Neural crest cell (in vitro differentiated cells): ENCODE results near the gene ARL8A. TPM values are rescaled to one million over a fixed set of nuclear protein-coding genes. Genes with fewer than 3 reads are reported as not detected.
A peak's percentile ranks its signal among the peaks of the same experiment; 100 is the strongest.

Source experiments
- DNase-seq: peaks from one replicate; pipeline ENCODE4 v3.0.0; 2021; ENCODE audit warnings: low read depth, mixed read lengths, low spot score
- H3K27ac Mint-ChIP-seq: one replicate; pipeline ENCODE4 v1.8.0; 2021; ENCODE audit warnings: mild to moderate bottlenecking, mixed read lengths; ENCODE audit not compliant: unreplicated experiment
- H3K27me3 Mint-ChIP-seq: 2 replicates; pipeline ENCODE4 v1.8.0; 2021; ENCODE audit warnings: low read depth, mild to moderate bottlenecking, mixed read lengths
- H3K36me3 Mint-ChIP-seq: 2 replicates; pipeline ENCODE4 v1.8.0; 2021; ENCODE audit warnings: low read depth, mild to moderate bottlenecking, mixed read lengths
- H3K4me1 Mint-ChIP-seq: 2 replicates; pipeline ENCODE4 v1.8.0; 2021; ENCODE audit warnings: mixed read lengths
- H3K4me3 Mint-ChIP-seq: one replicate; pipeline ENCODE4 v1.8.0; 2021; ENCODE audit warnings: mild to moderate bottlenecking, mixed read lengths
- H3K9me3 Mint-ChIP-seq: 2 replicates; pipeline ENCODE4 v1.8.0; 2021; ENCODE audit warnings: mixed read lengths
- CTCF ChIP-seq: fragments of 200-600 bp; sonication (generic); conservative IDR thresholded peaks from 2 replicates; pipeline ENCODE4 v1.5.0; 2021; ENCODE audit warnings: antibody characterized with exemption, mild to moderate bottlenecking
- total RNA-seq: library from RNA; stranded (reverse); gene quantifications from 2 replicates; pipeline ENCODE4 v1.2.1, GENCODE V29; 2021

Gene ARL8A
- total RNA-seq, 1 donor from 2014 or later: 50.9 TPM

- H3K9me3 Mint-ChIP-seq: no peaks in the 10 kb centered on the region
- TF ChIP-seq CTCF: peak; percentile 26
- no peak overlapping the region for H3K4me3 Mint-ChIP-seq
- peaks cover 10% of the 10 kb centered on the region for H3K4me1 Mint-ChIP-seq
- H3K27ac Mint-ChIP-seq: no peak overlapping the region
- no peak for DNase-seq
- peaks cover 27% of the 10 kb centered on the region for H3K27me3 Mint-ChIP-seq
- H3K36me3 Mint-ChIP-seq: no peaks in the 10 kb centered on the region
Observed at GRCh38 chr1:202189918-202190715, 45.6 kb upstream of the ARL8A start.

- Mint-ChIP-seq H3K4me1 (peaks cover 18% of the 10 kb centered on the region), H3K27ac (no peak overlapping the region)
Observed at GRCh38 chr1:202189001-202189790, 44.7 kb upstream of the ARL8A start.

GRCh38 chr1:202187697-202188407 is 43.3 kb upstream of the ARL8A start:
- Mint-ChIP-seq H3K27me3 (peaks cover 13% of the 10 kb centered on the region), H3K27ac (no peak overlapping the region), H3K9me3 (no peaks in the 10 kb centered on the region), H3K36me3 (no peaks in the 10 kb centered on the region), H3K4me1 (peaks cover 20% of the 10 kb centered on the region), H3K4me3 (no peak overlapping the region)
- no peak for DNase-seq
- no peak for TF ChIP-seq CTCF

More at GRCh38 chr1:202189001-202189790, 44.7 kb upstream of the ARL8A start:
- peak; percentile 91 for DNase-seq
- no peaks in the 10 kb centered on the region for H3K36me3 Mint-ChIP-seq
- H3K27me3 Mint-ChIP-seq: peaks cover 23% of the 10 kb centered on the region
- TF ChIP-seq CTCF: peak; percentile 90
- no peak overlapping the region for H3K4me3 Mint-ChIP-seq
- H3K9me3 Mint-ChIP-seq: no peaks in the 10 kb centered on the region

- Mint-ChIP-seq H3K4me1 (peaks cover 14% of the 10 kb centered on the region), H3K4me3 (no peak overlapping the region), H3K36me3 (no peaks in the 10 kb centered on the region), H3K27ac (peak overlapping the region; percentile 57), H3K9me3 (no peaks in the 10 kb centered on the region), H3K27me3 (peaks cover 6% of the 10 kb centered on the region)
- DNase-seq: no peak
- TF ChIP-seq CTCF: no peak
Observed at GRCh38 chr1:202187041-202187671, 42.6 kb upstream of the ARL8A start.

GRCh38 chr1:202186327-202186726 is 41.8 kb upstream of the ARL8A start:
- peaks cover 5% of the 10 kb centered on the region for H3K27me3 Mint-ChIP-seq
- no peaks in the 10 kb centered on the region for H3K36me3 Mint-ChIP-seq
- no peak for DNase-seq
- no peaks in the 10 kb centered on the region for H3K9me3 Mint-ChIP-seq
- no peak for TF ChIP-seq CTCF
- H3K4me3 Mint-ChIP-seq: no peak overlapping the region
- H3K4me1 Mint-ChIP-seq: peaks cover 14% of the 10 kb centered on the region
- H3K27ac Mint-ChIP-seq: no peak overlapping the region
